ENCODE results near the gene TMEM52. TPM values are rescaled to one million over a fixed set of nuclear protein-coding genes. Genes with fewer than 3 reads are reported as not detected.

The TMEM52 gene
- total RNA-seq, 4 donors from 2014 or later: 1.4 to 6.3 (median 4.2) TPM; not detected in 1

GRCh38 chr1:1957533-1957961 is 38.5 kb upstream of the TMEM52 start:
- 78% methylated on average over 5 of the region's 22 CpGs for WGBS
- no peaks in the 10 kb centered on the region for H3K9me3 ChIP-seq
- no peaks in the 10 kb centered on the region for H3K36me3 ChIP-seq
- peaks cover 0 to 15% (median 9%) of the 10 kb centered on the region in 4 donors for H3K4me1 ChIP-seq
- no peak overlapping the region for H3K4me3 ChIP-seq
- H3K27me3 ChIP-seq: peaks cover 0 to 74% (median 13%) of the 10 kb centered on the region in 4 donors
- TF ChIP-seq POLR2AphosphoS5 (IDR thresholded peaks at IDR 0.05) (no peak), POLR2A (IDR thresholded peaks at IDR 0.05; ENCODE audit: low read depth) (no peak), CTCF (IDR thresholded peaks at IDR 0.05) (no peak), EP300 (IDR thresholded peaks at IDR 0.05) (no peak)
- no peak overlapping the region for H3K27ac ChIP-seq (replicated peaks in 1 of 4)
- DNase-seq (ENCODE audit: extremely low spot score): no peak
- intact Hi-C loops (cut with DNase I): loop anchor here (5.0 kb wide), 1 partner anchor 90 kb away; no protein-coding TSS in a partner anchor

- Histone ChIP-seq H3K4me3 (no peak overlapping the region), H3K9me3 (no peaks in the 10 kb centered on the region), H3K27ac (replicated peaks in 1 of 4) (no peak overlapping the region), H3K36me3 (no peaks in the 10 kb centered on the region), H3K4me1 (peaks cover 0 to 15% (median 9%) of the 10 kb centered on the region in 4 donors), H3K27me3 (peaks cover 0 to 72% (median 13%) of the 10 kb centered on the region in 4 donors)
- DNase-seq (ENCODE audit: extremely low spot score): no peak
- no peak for TF ChIP-seq EP300 (IDR thresholded peaks at IDR 0.05)
- no peak for TF ChIP-seq POLR2AphosphoS5 (IDR thresholded peaks at IDR 0.05)
- TF ChIP-seq CTCF (IDR thresholded peaks at IDR 0.05): no peak
- TF ChIP-seq POLR2A (IDR thresholded peaks at IDR 0.05; ENCODE audit: low read depth): no peak
- WGBS: 95% methylated on average over 22 of the region's 38 CpGs
- intact Hi-C loops (cut with DNase I): loop anchor here (5.0 kb wide), 1 partner anchor 90 kb away; no protein-coding TSS in a partner anchor
Measured at GRCh38 chr1:1956586-1957532, 37.8 kb upstream of the TMEM52 start.

- TF ChIP-seq EP300 (IDR thresholded peaks at IDR 0.05) (no peak), POLR2AphosphoS5 (IDR thresholded peaks at IDR 0.05) (no peak)
- Histone ChIP-seq H3K9me3 (no peaks in the 10 kb centered on the region), H3K27ac (replicated peaks in 1 of 4) (no peak overlapping the region), H3K36me3 (no peaks in the 10 kb centered on the region), H3K4me3 (no peak overlapping the region), H3K4me1 (peaks cover 0 to 15% (median 9%) of the 10 kb centered on the region in 4 donors), H3K27me3 (peaks cover 0 to 68% (median 13%) of the 10 kb centered on the region in 4 donors)
- no peak for DNase-seq (ENCODE audit: extremely low spot score)
- WGBS: 78% methylated on average over 5 of the region's 7 CpGs
- intact Hi-C loops (cut with DNase I): loop anchor here (5.0 kb wide), 1 partner anchor 91 kb away; no protein-coding TSS in a partner anchor
Measured at GRCh38 chr1:1956101-1956500, 37.0 kb upstream of the TMEM52 start.

- no peak overlapping the region for H3K27ac ChIP-seq (replicated peaks in 1 of 4)
- DNase-seq (ENCODE audit: extremely low spot score): no peak
- peaks cover 0 to 63% (median 13%) of the 10 kb centered on the region in 4 donors for H3K27me3 ChIP-seq
- intact Hi-C loops (cut with DNase I): loop anchor here (5.0 kb wide), 1 partner anchor 92 kb away; no protein-coding TSS in a partner anchor
- no peak overlapping the region for H3K4me3 ChIP-seq
- peaks cover 0 to 13% (median 9%) of the 10 kb centered on the region in 4 donors for H3K4me1 ChIP-seq
- TF ChIP-seq CTCF (IDR thresholded peaks at IDR 0.05): no peak
- no peak for TF ChIP-seq EP300 (IDR thresholded peaks at IDR 0.05)
- H3K36me3 ChIP-seq: no peaks in the 10 kb centered on the region
- H3K9me3 ChIP-seq: no peaks in the 10 kb centered on the region
- WGBS: 70% methylated on average over 8 of the region's 14 CpGs
Measured at GRCh38 chr1:1955621-1956094, 36.6 kb upstream of the TMEM52 start.

GRCh38 chr1:1954831-1955441 is 35.9 kb upstream of the TMEM52 start:
- Histone ChIP-seq H3K4me3 (no peak overlapping the region), H3K27me3 (peaks cover 0 to 59% (median 9%) of the 10 kb centered on the region in 4 donors), H3K36me3 (no peaks in the 10 kb centered on the region), H3K27ac (replicated peaks in 1 of 4) (no peak overlapping the region), H3K9me3 (no peaks in the 10 kb centered on the region), H3K4me1 (peaks cover 0 to 6% (median 6%) of the 10 kb centered on the region in 4 donors)
- intact Hi-C loops (cut with DNase I): loop anchor here (5.0 kb wide), 1 partner anchor 92 kb away; no protein-coding TSS in a partner anchor
- no peak for DNase-seq (ENCODE audit: extremely low spot score)
- no peak for TF ChIP-seq POLR2A (IDR thresholded peaks at IDR 0.05; ENCODE audit: low read depth)
- WGBS: 90% methylated on average over 41 of the region's 46 CpGs
